ENCODE data around the gene PIEZO2. TPM values are rescaled to one million over a fixed set of nuclear protein-coding genes. Genes with fewer than 3 reads are reported as not detected.

PIEZO2 gene
- total RNA-seq, 1 experiment from 2014 or later = 5.5 TPM

- Histone ChIP-seq H3K36me3 (ENCODE audit: insufficient read depth, low read length, poor library complexity, severe bottlenecking) (no peaks in the 10 kb centered on the region), H3K4me1 (ENCODE audit: insufficient read depth, low read length, poor library complexity, severe bottlenecking) (no peaks in the 10 kb centered on the region), H3K4me3 (ENCODE audit: low read depth, low read length, poor library complexity, severe bottlenecking) (no peak overlapping the region), H3K9me3 (ENCODE audit: low read depth, low read length, poor library complexity, severe bottlenecking) (no peaks in the 10 kb centered on the region), H3K27me3 (replicated peaks; ENCODE audit: insufficient read depth, low read depth, low read length, poor library complexity) (peaks cover 27% of the 10 kb centered on the region), H3K27ac (ENCODE audit: low read depth, low read length, poor library complexity, severe bottlenecking) (no peak overlapping the region)
- BruUV-seq (replicated peaks) = no TSS peak
- TF ChIP-seq CTCF (conservative IDR thresholded peaks at IDR 0.05; ENCODE audit: low read depth, low read length) = no peak
- no peak for TF ChIP-seq EZH2 (IDR thresholded peaks at IDR 0.05; ENCODE audit: borderline replicate concordance, low read depth, low read length, poor library complexity, severe bottlenecking)
- POLR2A ChIA-PET (ENCODE audit: low non-redundant PET) = no interaction called here
- DNase-seq (ENCODE audit: low spot score) = no peak
- intact Hi-C loops (cut with micrococcal nuclease; ENCODE audit: unreplicated experiment) = no loop called here
- CTCF ChIA-PET = no interaction called here
Observed at GRCh38 chr18:10875811-10876210, 273.6 kb downstream of the PIEZO2 start.

DNA sequence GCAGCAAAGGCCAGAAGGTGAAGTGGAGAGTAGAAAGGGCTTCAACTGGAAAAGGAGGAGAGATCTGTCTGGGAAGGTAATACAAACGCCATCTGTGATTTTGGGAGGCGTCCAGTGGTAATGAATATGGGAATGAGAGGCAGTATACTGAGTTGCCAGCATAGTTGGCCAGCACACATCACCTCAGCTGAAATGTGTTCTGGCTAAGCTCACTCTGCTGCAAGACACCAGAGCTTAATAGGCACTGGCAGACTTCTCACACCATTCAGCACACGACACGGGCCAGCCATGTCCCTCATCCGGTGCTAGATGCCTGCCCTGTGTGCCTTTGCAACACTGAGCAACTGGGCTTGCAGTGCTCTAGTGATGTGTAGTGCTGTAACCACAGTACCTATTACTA is 277.1 kb downstream of the PIEZO2 start:
- no peak overlapping the region for H3K4me3 ChIP-seq (ENCODE audit: low read depth, low read length, poor library complexity, severe bottlenecking)
- H3K9me3 ChIP-seq (ENCODE audit: low read depth, low read length, poor library complexity, severe bottlenecking) = no peaks in the 10 kb centered on the region
- peaks cover 54% of the 10 kb centered on the region for H3K27me3 ChIP-seq (replicated peaks; ENCODE audit: insufficient read depth, low read depth, low read length, poor library complexity)
- no TSS peak for BruUV-seq (replicated peaks)
- ChIA-PET POLR2A (ENCODE audit: low non-redundant PET) (no interaction called here), CTCF (interaction anchor here (0.6 kb wide), 1 partner anchor 1081 kb away, joined by 5 read pairs; no protein-coding TSS in a partner anchor)
- no peak for TF ChIP-seq EZH2 (IDR thresholded peaks at IDR 0.05; ENCODE audit: borderline replicate concordance, low read depth, low read length, poor library complexity, severe bottlenecking)
- TF ChIP-seq CTCF (conservative IDR thresholded peaks at IDR 0.05; ENCODE audit: low read depth, low read length) = no peak
- intact Hi-C loops (cut with micrococcal nuclease; ENCODE audit: unreplicated experiment) = no loop called here
- no peak overlapping the region for H3K27ac ChIP-seq (ENCODE audit: low read depth, low read length, poor library complexity, severe bottlenecking)
- no peak for DNase-seq (ENCODE audit: low spot score)
- no peaks in the 10 kb centered on the region for H3K36me3 ChIP-seq (ENCODE audit: insufficient read depth, low read length, poor library complexity, severe bottlenecking)
- H3K4me1 ChIP-seq (ENCODE audit: insufficient read depth, low read length, poor library complexity, severe bottlenecking) = no peaks in the 10 kb centered on the region

GRCh38 chr18:10864722-10865121 is 284.6 kb downstream of the PIEZO2 start:
- Histone ChIP-seq H3K9me3 (ENCODE audit: low read depth, low read length, poor library complexity, severe bottlenecking) (no peaks in the 10 kb centered on the region), H3K4me3 (ENCODE audit: low read depth, low read length, poor library complexity, severe bottlenecking) (no peak overlapping the region), H3K27ac (ENCODE audit: low read depth, low read length, poor library complexity, severe bottlenecking) (no peak overlapping the region), H3K36me3 (ENCODE audit: insufficient read depth, low read length, poor library complexity, severe bottlenecking) (no peaks in the 10 kb centered on the region), H3K27me3 (replicated peaks; ENCODE audit: insufficient read depth, low read depth, low read length, poor library complexity) (peaks cover 43% of the 10 kb centered on the region), H3K4me1 (ENCODE audit: insufficient read depth, low read length, poor library complexity, severe bottlenecking) (no peaks in the 10 kb centered on the region)
- ChIA-PET CTCF (no interaction called here), POLR2A (ENCODE audit: low non-redundant PET) (no interaction called here)
- TF ChIP-seq EZH2 (IDR thresholded peaks at IDR 0.05; ENCODE audit: borderline replicate concordance, low read depth, low read length, poor library complexity, severe bottlenecking) = no peak
- TF ChIP-seq CTCF (conservative IDR thresholded peaks at IDR 0.05; ENCODE audit: low read depth, low read length) = no peak
- no peak for DNase-seq (ENCODE audit: low spot score)
- intact Hi-C loops (cut with micrococcal nuclease; ENCODE audit: unreplicated experiment) = no loop called here
- no TSS peak for BruUV-seq (replicated peaks)
